ENCODE data around the gene ITCH. TPM values are rescaled to one million over a fixed set of nuclear protein-coding genes. Genes with fewer than 3 reads are reported as not detected.
"Not testable (repeated sequence)": the region's sequence is repeated elsewhere in the genome, so short reads cannot be mapped to it uniquely, and the experiment has no call there.

The ITCH gene
- total RNA-seq = 10 to 100 TPM; 52.1 to 59.9 TPM

- Mint-ChIP-seq H3K9me3 (ENCODE audit: insufficient read depth) (no peaks in the 10 kb centered on the region), H3K4me1 (ENCODE audit: low read depth) (peaks cover 46% of the 10 kb centered on the region), H3K36me3 (ENCODE audit: low read depth) (peaks cover 29% of the 10 kb centered on the region), H3K27ac (peak within 1 kb of the TSS; percentile 96), H3K27me3 (ENCODE audit: low read depth) (no peaks in the 10 kb centered on the region), H3K4me3 (peak within 1 kb of the TSS; percentile 93)
- peak; percentile 95 for DNase-seq
- ATAC-seq = peak; percentile 98
- POLR2A ChIA-PET = interaction anchor here (0.6 to 2.1 kb wide), 13 partner anchors 11 to 314 kb away, joined by 3 to 14 read pairs (median 5); partner anchors contain the start of genes DYNLRB1, EIF2S2 and PIGU
- CTCF ChIA-PET = interaction anchor here (0.8 to 5.2 kb wide), 7 partner anchors 13 to 152 kb away, joined by 3 to 32 read pairs (median 4); no protein-coding TSS in a partner anchor
These were observed at the start of gene ITCH for GRCh38 chr20:34363062-34363464. Gene ITCH, plus strand, starts transcription at chr20:34363273. Its CDS starts 30,539 bp downstream, at chr20:34393812.

GRCh38 chr20:34315236-34315635, 47.8 kb upstream of the ITCH start:
- DNase-seq (no peak), ATAC-seq (no peak)
- Mint-ChIP-seq H3K4me1 (ENCODE audit: low read depth) (peaks cover 21% of the 10 kb centered on the region), H3K9me3 (ENCODE audit: insufficient read depth) (no peaks in the 10 kb centered on the region), H3K27ac (no peak overlapping the region), H3K27me3 (ENCODE audit: low read depth) (peaks cover 23% of the 10 kb centered on the region), H3K4me3 (no peak overlapping the region), H3K36me3 (ENCODE audit: low read depth) (no peaks in the 10 kb centered on the region)
- CTCF ChIA-PET = interaction anchor here (0.8 to 5.4 kb wide), 7 partner anchors 123 to 452 kb away, joined by 3 to 124 read pairs (median 79); partner anchors contain the start of gene DYNLRB1
- POLR2A ChIA-PET = no interaction called here

GRCh38 chr20:34316196-34316814, 46.8 kb upstream of the ITCH start:
- Mint-ChIP-seq H3K9me3 (ENCODE audit: insufficient read depth) (no peaks in the 10 kb centered on the region), H3K27me3 (ENCODE audit: low read depth) (peaks cover 22% of the 10 kb centered on the region), H3K27ac (no peak overlapping the region), H3K4me3 (no peak overlapping the region), H3K4me1 (ENCODE audit: low read depth) (peaks cover 19% of the 10 kb centered on the region), H3K36me3 (ENCODE audit: low read depth) (no peaks in the 10 kb centered on the region)
- DNase-seq = no peak
- ChIA-PET CTCF (no interaction called here), POLR2A (interaction anchor here (1.2 kb wide), 1 partner anchor 200 kb away, joined by 3 read pairs; the partner anchor contains the start of gene DYNLRB1)
- ATAC-seq = no peak

- Mint-ChIP-seq H3K27me3 (ENCODE audit: low read depth) (peaks cover 18% of the 10 kb centered on the region), H3K36me3 (ENCODE audit: low read depth) (no peaks in the 10 kb centered on the region), H3K4me3 (no peak overlapping the region), H3K27ac (no peak overlapping the region), H3K4me1 (ENCODE audit: low read depth) (no peaks in the 10 kb centered on the region), H3K9me3 (ENCODE audit: insufficient read depth) (no peaks in the 10 kb centered on the region)
- DNase-seq (no peak), ATAC-seq (no peak)
- ChIA-PET CTCF (interaction anchor here (1.4 to 1.7 kb wide), 2 partner anchors 389 to 451 kb away, joined by 5 read pairs; no protein-coding TSS in a partner anchor), POLR2A (no interaction called here)
These were observed 44.2 kb upstream of the ITCH start for GRCh38 chr20:34318609-34319443.

- H3K4me1 Mint-ChIP-seq (ENCODE audit: low read depth) = no peaks in the 10 kb centered on the region
- no peak overlapping the region for H3K27ac Mint-ChIP-seq
- ChIA-PET CTCF (interaction anchor here (0.9 to 1.7 kb wide), 2 partner anchors 8 to 387 kb away, joined by 3 to 5 read pairs; no protein-coding TSS in a partner anchor), POLR2A (no interaction called here)
- peaks cover 16% of the 10 kb centered on the region for H3K27me3 Mint-ChIP-seq (ENCODE audit: low read depth)
- H3K4me3 Mint-ChIP-seq = no peak overlapping the region
- no peaks in the 10 kb centered on the region for H3K9me3 Mint-ChIP-seq (ENCODE audit: insufficient read depth)
- DNase-seq = no peak
- ATAC-seq = no peak
- no peaks in the 10 kb centered on the region for H3K36me3 Mint-ChIP-seq (ENCODE audit: low read depth)
These were observed 42.2 kb upstream of the ITCH start for GRCh38 chr20:34320861-34321260.

GRCh38 chr20:34322267-34323105, 40.6 kb upstream of the ITCH start:
- Mint-ChIP-seq H3K9me3 (ENCODE audit: insufficient read depth) (no peaks in the 10 kb centered on the region), H3K4me3 (no peak overlapping the region), H3K36me3 (ENCODE audit: low read depth) (no peaks in the 10 kb centered on the region), H3K27me3 (ENCODE audit: low read depth) (peaks cover 16% of the 10 kb centered on the region), H3K4me1 (ENCODE audit: low read depth) (no peaks in the 10 kb centered on the region), H3K27ac (no peak overlapping the region)
- ATAC-seq (no peak), DNase-seq (no peak)
- ChIA-PET POLR2A (no interaction called here), CTCF (interaction anchor here (3.6 kb wide), 1 partner anchor 10 kb away, joined by 20 read pairs; no protein-coding TSS in a partner anchor)

- ChIA-PET CTCF (interaction anchor here (0.9 to 3.6 kb wide), 2 partner anchors 12 to 445 kb away, joined by 3 to 20 read pairs; no protein-coding TSS in a partner anchor), POLR2A (no interaction called here)
- no peak overlapping the region for H3K4me3 Mint-ChIP-seq
- no peaks in the 10 kb centered on the region for H3K9me3 Mint-ChIP-seq (ENCODE audit: insufficient read depth)
- no peak overlapping the region for H3K27ac Mint-ChIP-seq
- H3K27me3 Mint-ChIP-seq (ENCODE audit: low read depth) = peaks cover 16% of the 10 kb centered on the region
- DNase-seq (no peak), ATAC-seq (no peak)
- no peaks in the 10 kb centered on the region for H3K36me3 Mint-ChIP-seq (ENCODE audit: low read depth)
- H3K4me1 Mint-ChIP-seq (ENCODE audit: low read depth) = no peaks in the 10 kb centered on the region
These were observed 38.5 kb upstream of the ITCH start for GRCh38 chr20:34324541-34324940.

- H3K4me3 Mint-ChIP-seq; H3K4me1 Mint-ChIP-seq (ENCODE audit: low read depth); H3K9me3 Mint-ChIP-seq (ENCODE audit: insufficient read depth); H3K36me3 Mint-ChIP-seq (ENCODE audit: low read depth); POLR2A ChIA-PET; ATAC-seq; CTCF ChIA-PET; H3K27me3 Mint-ChIP-seq (ENCODE audit: low read depth); DNase-seq; H3K27ac Mint-ChIP-seq: not testable (repeated sequence)
These were observed 34.9 kb upstream of the ITCH start for GRCh38 chr20:34328207-34328606.

- no peaks in the 10 kb centered on the region for H3K9me3 Mint-ChIP-seq (ENCODE audit: insufficient read depth)
- H3K4me3 Mint-ChIP-seq = no peak overlapping the region
- no peaks in the 10 kb centered on the region for H3K4me1 Mint-ChIP-seq (ENCODE audit: low read depth)
- POLR2A ChIA-PET = no interaction called here
- ATAC-seq = no peak
- CTCF ChIA-PET = no interaction called here
- H3K27ac Mint-ChIP-seq = no peak overlapping the region
- no peaks in the 10 kb centered on the region for H3K27me3 Mint-ChIP-seq (ENCODE audit: low read depth)
- no peak for DNase-seq
- no peaks in the 10 kb centered on the region for H3K36me3 Mint-ChIP-seq (ENCODE audit: low read depth)
These were observed 34.0 kb upstream of the ITCH start for GRCh38 chr20:34328928-34329677.

GRCh38 chr20:34330861-34331544, 32.1 kb upstream of the ITCH start:
- DNase-seq; POLR2A ChIA-PET; H3K27ac Mint-ChIP-seq; H3K4me3 Mint-ChIP-seq; H3K36me3 Mint-ChIP-seq (ENCODE audit: low read depth); CTCF ChIA-PET; H3K4me1 Mint-ChIP-seq (ENCODE audit: low read depth); H3K27me3 Mint-ChIP-seq (ENCODE audit: low read depth); ATAC-seq; H3K9me3 Mint-ChIP-seq (ENCODE audit: insufficient read depth): not testable (repeated sequence)

All from activated CD8-positive, alpha-beta T cell treated with anti-CD3 and anti-CD28 coated beads, Interleukin-2, amount 10 ng/mL, durations not matched to agents 7 days and 5 days (primary cell).